ENCODE results near the gene EFCAB7.

GRCh38 chr1:63569640-63570316, 46.5 kb downstream of the EFCAB7 start:
- no peak for TF ChIP-seq CTCF (optimal IDR thresholded peaks at IDR 0.05 in 1 of 3, IDR thresholded peaks at IDR 0.05 in 1 of 3, conservative IDR thresholded peaks at IDR 0.05 in 1 of 3; ENCODE audit: extremely low read depth in 1 of 3, insufficient read depth in 2 of 3, low read length in 3 of 3)
- no peak for TF ChIP-seq EZH2 (IDR thresholded peaks at IDR 0.05; ENCODE audit: low read length)
